ENCODE data around the gene GNE. TPM values are rescaled to one million over a fixed set of nuclear protein-coding genes. Genes with fewer than 3 reads are reported as not detected.

Gene GNE
- total and polyA plus RNA-seq, 2 of the 13 experiments (the other 11 are each of a cell fraction or from before 2014, with no cell fraction given), result 16.1 to 24.1 TPM

GRCh38 chr9:36221667-36222066 lies 36.6 kb downstream of the GNE start (continued):
- TF ChIP-seq STAG1 (CRISPR knock-in tag; IDR thresholded peaks at IDR 0.05), result no peak
- no peak for TF ChIP-seq ZKSCAN5 (CRISPR knock-in tag; IDR thresholded peaks at IDR 0.05)
- peak; percentile 85 for TF ChIP-seq ZNF121 (CRISPR knock-in tag; IDR thresholded peaks at IDR 0.05)
- no peak for TF ChIP-seq MTF2 (CRISPR knock-in tag; IDR thresholded peaks at IDR 0.05; ENCODE audit: borderline replicate concordance)
- no peak for TF ChIP-seq ZNF703 (CRISPR knock-in tag; IDR thresholded peaks at IDR 0.05; ENCODE audit: borderline replicate concordance)
- no peak for TF ChIP-seq SPEN (CRISPR knock-in tag; IDR thresholded peaks at IDR 0.05; ENCODE audit: low read depth)
- TF ChIP-seq HNF4A (CRISPR knock-in tag; IDR thresholded peaks at IDR 0.05), result peak; percentile 52
- no peak for TF ChIP-seq SIX1 (CRISPR knock-in tag; IDR thresholded peaks at IDR 0.05; ENCODE audit: borderline replicate concordance)

DNA sequence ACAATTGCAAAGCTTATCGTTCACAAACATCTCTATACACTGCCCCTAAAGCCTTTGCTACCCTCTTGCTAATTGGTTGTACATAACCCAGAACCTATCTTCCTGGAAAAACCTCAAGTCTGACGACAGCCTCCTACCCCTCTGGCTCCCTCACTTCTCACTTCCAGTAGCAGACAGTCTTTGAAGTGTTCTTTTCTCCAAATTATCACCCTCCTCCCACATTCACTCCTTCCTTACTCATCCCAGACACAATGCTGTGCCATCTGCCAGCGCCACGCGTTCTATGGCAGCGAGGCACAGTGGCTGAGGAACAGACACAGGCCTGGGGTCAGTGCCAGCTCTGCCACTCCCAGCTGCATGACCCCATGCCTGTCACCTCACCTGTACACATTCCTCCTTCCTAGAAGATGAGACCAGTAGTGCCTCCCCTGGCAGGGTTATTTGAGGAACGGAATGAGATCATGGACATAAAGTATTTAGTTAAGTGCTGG lies 39.8 kb downstream of the GNE start:
- no peak for FAIRE-seq
- peaks cover 42 to 80% of the 10 kb centered on the region in 2 experiments for H3K36me3 ChIP-seq (replicated peaks in 1 of 2; ENCODE audit: control insufficient read depth in 1 of 2, insufficient read depth in 2 of 2, low read length in 2 of 2)
- ChIA-PET POLR2A (no interaction called here), CTCF (ENCODE audit: low intra/inter-chr PET ratio, low total read pairs) (no interaction called here)
- H3K4me1 ChIP-seq (ENCODE audit: insufficient read depth, low read length), result peaks cover 9% of the 10 kb centered on the region
- intact Hi-C loops (cut with micrococcal nuclease; ENCODE audit: unreplicated experiment) (no loop called here), in situ Hi-C loops (cut with HindIII; ENCODE audit: extremely low pct_ligation_motif_present, low pct_unique_long_range_greater_than_20kb) (no loop called here)
- no peak overlapping the region for H3K9ac ChIP-seq (ENCODE audit: insufficient read depth, low read depth, low read length)
- no peak for DNase-seq (ENCODE audit: low spot score)
- H3K4me2 ChIP-seq (ENCODE audit: low read depth, low read length), result no peak overlapping the region
- peaks cover 5% of the 10 kb centered on the region; the same call in 1 of the 2 replicates for H3K9me3 ChIP-seq (ENCODE audit: low read length)
- no peak overlapping the region for H3K27ac ChIP-seq (ENCODE audit: extremely low read length, insufficient read depth, low read length)
- H3K79me2 ChIP-seq (ENCODE audit: insufficient read depth, low read length), result no peaks in the 10 kb centered on the region
- no peaks in the 10 kb centered on the region for H4K20me1 ChIP-seq (ENCODE audit: insufficient read depth, low read length)
- H3K4me3 ChIP-seq (replicated peaks in 1 of 3; ENCODE audit: insufficient read depth in 1 of 3, low read depth in 2 of 3, low read length in 3 of 3), result no peak overlapping the region
- no peak for ATAC-seq
- no peaks in the 10 kb centered on the region for H3K27me3 ChIP-seq (ENCODE audit: control insufficient read depth in 1 of 2, insufficient read depth in 2 of 2, low read length in 2 of 2)
- H2AFZ ChIP-seq (ENCODE audit: low read length), result no peak overlapping the region
- WGBS (ENCODE audit: low lambda C conversion rate), result 100% methylated on average over 7 of the region's 7 CpGs
- no TSS peak for BruUV-seq (replicated peaks)
- TF ChIP-seq NFATC3 (CRISPR knock-in tag; IDR thresholded peaks at IDR 0.05), result no peak
- no peak for TF ChIP-seq ZNF234 (CRISPR knock-in tag; conservative IDR thresholded peaks at IDR 0.05)
- TF ChIP-seq NFIC (IDR thresholded peaks at IDR 0.05; ENCODE audit: low read length), result no peak
- TF ChIP-seq YEATS2 (CRISPR knock-in tag; IDR thresholded peaks at IDR 0.05; ENCODE audit: borderline replicate concordance), result no peak
- no peak for TF ChIP-seq DNMT3B (CRISPR knock-in tag; conservative IDR thresholded peaks at IDR 0.05)
- TF ChIP-seq KLF12 (CRISPR knock-in tag; IDR thresholded peaks at IDR 0.05; ENCODE audit: borderline replicate concordance), result no peak
- TF ChIP-seq ZNF512B (CRISPR knock-in tag; IDR thresholded peaks at IDR 0.05; ENCODE audit: borderline replicate concordance), result no peak
- TF ChIP-seq ZNF780A (CRISPR knock-in tag; IDR thresholded peaks at IDR 0.05), result no peak
- TF ChIP-seq ZNF143 (CRISPR knock-in tag; IDR thresholded peaks at IDR 0.05), result no peak
- TF ChIP-seq PAWR (CRISPR knock-in tag; IDR thresholded peaks at IDR 0.05; ENCODE audit: borderline replicate concordance), result no peak
- no peak for TF ChIP-seq HHEX (CRISPR knock-in tag; IDR thresholded peaks at IDR 0.05)
- TF ChIP-seq MED1 (CRISPR knock-in tag; IDR thresholded peaks at IDR 0.05), result no peak
- TF ChIP-seq CSRNP1 (CRISPR knock-in tag; IDR thresholded peaks at IDR 0.05), result no peak
- TF ChIP-seq THAP8 (CRISPR knock-in tag; IDR thresholded peaks at IDR 0.05; ENCODE audit: borderline replicate concordance), result no peak
